HEK293T (cell line): ENCODE measurements around the gene HACD2.
"Not testable (repeated sequence)": the region's sequence is repeated elsewhere in the genome, so short reads cannot be mapped to it uniquely, and the experiment has no call there.

Experiments
- BHLHE40 ChIP-seq: fragments of 450-650 bp; IDR thresholded peaks from 2 replicates; pipeline ENCODE4 v1.6.1; 2016; ENCODE audit warnings: mild to moderate bottlenecking, moderate library complexity, borderline replicate concordance
- CTBP1 ChIP-seq: fragments of 450-650 bp; IDR thresholded peaks from 2 replicates; pipeline ENCODE4 v1.6.1; 2016; ENCODE audit warnings: borderline replicate concordance
- FOXK2 ChIP-seq: fragments of 450-650 bp; IDR thresholded peaks from 2 replicates; pipeline ENCODE4 v1.6.1; 2016; ENCODE audit warnings: mild to moderate bottlenecking
- FOXM1 ChIP-seq: fragments of 450-650 bp; IDR thresholded peaks from 2 replicates; pipeline ENCODE4 v1.6.1; 2017; ENCODE audit warnings: mild to moderate bottlenecking, borderline replicate concordance
- HDGF ChIP-seq: fragments of 450-650 bp; IDR thresholded peaks from 2 replicates; pipeline ENCODE4 v1.6.1; 2017; ENCODE audit warnings: antibody characterized with exemption, borderline replicate concordance
- LEF1 ChIP-seq: fragments of 450-650 bp; IDR thresholded peaks from 2 replicates; pipeline ENCODE4 v1.6.1; 2017; ENCODE audit warnings: mild to moderate bottlenecking, borderline replicate concordance
- SP1 ChIP-seq: fragments of 450-650 bp; IDR thresholded peaks from 2 replicates; pipeline ENCODE4 v1.6.1; 2017
- SUZ12 ChIP-seq: fragments of 450-650 bp; IDR thresholded peaks from 2 replicates; pipeline ENCODE4 v1.6.1; 2016; ENCODE audit warnings: mild to moderate bottlenecking
- TF ChIP-seq, protein P1 (sequence below): fragments of 450-650 bp; IDR thresholded peaks from 2 replicates; pipeline ENCODE4 v1.6.1; 2016

DNA sequence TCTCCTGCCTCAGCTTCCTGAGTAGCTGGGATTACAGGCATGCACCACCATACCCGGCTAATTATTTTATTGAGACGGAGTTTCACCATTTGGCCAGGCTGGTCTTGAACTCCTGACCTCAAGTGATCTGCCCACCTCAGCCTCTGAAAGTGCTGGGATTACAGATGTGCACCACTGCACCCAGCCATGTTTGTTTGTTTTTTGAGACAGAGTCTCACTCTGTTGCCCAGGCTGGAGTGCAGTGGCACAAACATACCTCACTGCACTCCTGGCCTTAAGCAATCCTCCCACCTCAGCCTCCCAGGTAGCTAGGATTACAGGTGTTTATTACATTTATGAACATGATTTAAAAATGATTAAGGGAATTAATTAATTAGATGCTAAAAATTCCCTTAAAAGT lies 18.3 kb upstream of the HACD2 start:
- TF ChIP-seq, protein P1, sequence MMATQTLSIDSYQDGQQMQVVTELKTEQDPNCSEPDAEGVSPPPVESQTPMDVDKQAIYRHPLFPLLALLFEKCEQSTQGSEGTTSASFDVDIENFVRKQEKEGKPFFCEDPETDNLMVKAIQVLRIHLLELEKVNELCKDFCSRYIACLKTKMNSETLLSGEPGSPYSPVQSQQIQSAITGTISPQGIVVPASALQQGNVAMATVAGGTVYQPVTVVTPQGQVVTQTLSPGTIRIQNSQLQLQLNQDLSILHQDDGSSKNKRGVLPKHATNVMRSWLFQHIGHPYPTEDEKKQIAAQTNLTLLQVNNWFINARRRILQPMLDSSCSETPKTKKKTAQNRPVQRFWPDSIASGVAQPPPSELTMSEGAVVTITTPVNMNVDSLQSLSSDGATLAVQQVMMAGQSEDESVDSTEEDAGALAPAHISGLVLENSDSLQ, result not testable (repeated sequence)
- not testable (repeated sequence) for TF ChIP-seq BHLHE40, CTBP1, HDGF, SUZ12, FOXM1, SP1, LEF1, FOXK2
